Activated T-cell treated with anti-CD3 and anti-CD28 coated beads, Interleukin-2, amount 50 U/mL, for 24 hours (primary cell): ENCODE data around the gene NOD1.
"Not testable (repeated sequence)": the region's sequence is repeated elsewhere in the genome, so short reads cannot be mapped to it uniquely, and the experiment has no call there.

Experiments
- DNase-seq: peaks from one replicate; pipeline ENCODE4 v3.0.0-alpha.2; 2020
- H3K27ac Mint-ChIP-seq: 2 replicates; pipeline ENCODE4 v1.8.0; 2020; ENCODE audit warnings: mild to moderate bottlenecking, mixed read lengths
- H3K27me3 Mint-ChIP-seq: 2 replicates; pipeline ENCODE4 v1.8.0; 2020; ENCODE audit warnings: mixed read lengths
- H3K36me3 Mint-ChIP-seq: 2 replicates; pipeline ENCODE4 v1.8.0; 2020; ENCODE audit warnings: low read depth, mixed read lengths
- H3K4me1 Mint-ChIP-seq: 2 replicates; pipeline ENCODE4 v1.8.0; 2020; ENCODE audit warnings: low read depth, mixed read lengths
- H3K4me3 Mint-ChIP-seq: 2 replicates; pipeline ENCODE4 v1.8.0; 2020; ENCODE audit warnings: mild to moderate bottlenecking, moderate library complexity, mixed read lengths
- H3K9me3 Mint-ChIP-seq: 2 replicates; pipeline ENCODE4 v1.8.0; 2020; ENCODE audit warnings: mixed read lengths

Gene NOD1

DNA sequence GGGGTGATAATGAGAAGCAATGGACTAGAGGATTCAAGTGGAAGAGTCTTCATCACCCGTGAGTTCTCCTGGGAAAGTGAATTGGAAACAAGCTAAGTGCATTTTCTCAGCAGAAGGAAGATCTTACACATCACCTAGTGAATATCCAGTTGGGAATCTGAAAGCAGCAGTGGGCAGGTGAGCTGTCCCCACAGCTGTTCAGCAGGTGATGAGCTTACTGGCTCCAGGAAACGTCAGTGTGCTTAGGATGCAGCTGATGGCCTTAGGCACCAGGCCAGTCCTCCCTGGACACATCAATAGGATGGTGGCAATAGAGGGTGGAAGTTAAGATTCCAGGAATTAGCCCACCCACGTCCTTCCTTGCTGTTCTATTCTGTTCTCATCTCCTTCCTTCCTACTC lies 66.7 kb downstream of the NOD1 start:
- no peak overlapping the region for H3K27ac Mint-ChIP-seq
- H3K4me1 Mint-ChIP-seq: no peaks in the 10 kb centered on the region
- peaks cover 4% of the 10 kb centered on the region for H3K9me3 Mint-ChIP-seq
- H3K36me3 Mint-ChIP-seq: no peaks in the 10 kb centered on the region
- DNase-seq: no peak
- H3K4me3 Mint-ChIP-seq: no peak overlapping the region
- no peaks in the 10 kb centered on the region for H3K27me3 Mint-ChIP-seq

GRCh38 chr7:30411173-30411572 lies 67.4 kb downstream of the NOD1 start:
- Mint-ChIP-seq H3K9me3 (peaks cover 4% of the 10 kb centered on the region), H3K27me3 (no peaks in the 10 kb centered on the region), H3K27ac (no peak overlapping the region), H3K4me1 (no peaks in the 10 kb centered on the region), H3K36me3 (no peaks in the 10 kb centered on the region), H3K4me3 (no peak overlapping the region)
- no peak for DNase-seq

DNA sequence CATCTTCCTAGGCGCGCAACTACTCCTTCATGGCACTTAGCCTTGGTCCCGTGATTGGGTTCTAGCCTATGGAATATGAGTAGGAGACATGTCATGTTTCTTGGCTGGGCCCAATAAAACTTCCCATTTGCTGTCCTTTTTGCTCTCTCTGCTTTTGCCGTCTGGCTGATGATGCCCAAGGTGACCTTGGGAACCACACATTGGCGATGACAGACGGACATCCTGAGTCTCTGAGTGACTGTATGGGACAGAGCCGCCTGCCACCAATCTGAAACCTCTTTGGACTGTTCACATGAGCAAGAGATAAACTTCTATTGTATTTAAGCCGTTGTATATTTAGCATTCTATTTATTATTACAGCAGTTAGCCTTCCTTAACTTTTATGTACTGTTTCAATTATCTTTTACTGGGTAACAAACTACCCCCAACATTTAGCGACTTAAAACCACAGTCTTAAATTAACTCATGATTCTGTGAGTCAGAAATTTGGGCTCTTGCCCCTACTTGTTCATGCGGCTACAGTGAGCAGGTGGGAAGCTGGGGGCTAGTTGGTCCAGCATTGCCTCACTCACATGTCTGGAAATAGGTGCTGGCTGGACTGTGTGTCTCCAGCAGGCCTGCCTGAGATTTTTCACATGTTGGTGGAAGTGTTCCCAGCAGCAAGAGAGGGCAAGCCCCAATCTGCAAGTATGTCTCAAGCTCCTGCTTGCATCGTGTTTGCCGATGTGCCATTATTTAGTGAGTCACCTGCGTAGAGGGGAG lies 71.7 kb downstream of the NOD1 start:
- Mint-ChIP-seq H3K27me3 (no peaks in the 10 kb centered on the region), H3K4me1 (no peaks in the 10 kb centered on the region), H3K36me3 (peaks cover 5% of the 10 kb centered on the region), H3K27ac (no peak overlapping the region), H3K9me3 (no peaks in the 10 kb centered on the region), H3K4me3 (no peak overlapping the region)
- DNase-seq: no peak

DNA sequence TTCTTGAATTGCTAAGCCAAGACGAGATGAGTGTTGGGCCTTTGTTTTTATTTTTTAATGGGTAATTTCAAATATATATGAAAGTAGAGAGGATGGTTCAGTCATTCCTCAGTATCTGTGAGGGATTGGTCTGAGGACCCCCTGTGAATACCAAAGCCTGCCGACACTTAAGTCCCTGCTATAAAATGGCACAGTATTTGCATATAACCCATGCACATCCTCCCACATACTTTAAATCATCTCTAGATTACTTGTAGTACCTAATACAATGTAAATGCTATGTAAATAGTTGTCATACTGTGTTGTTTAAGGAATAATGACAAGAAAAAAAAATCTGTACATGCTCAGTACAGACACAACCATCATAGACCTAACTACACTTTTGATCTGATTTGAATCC lies 73.4 kb downstream of the NOD1 start:
- no peak overlapping the region for H3K4me3 Mint-ChIP-seq
- H3K36me3 Mint-ChIP-seq: peaks cover 5% of the 10 kb centered on the region
- no peaks in the 10 kb centered on the region for H3K27me3 Mint-ChIP-seq
- no peaks in the 10 kb centered on the region for H3K9me3 Mint-ChIP-seq
- no peak overlapping the region for H3K27ac Mint-ChIP-seq
- no peaks in the 10 kb centered on the region for H3K4me1 Mint-ChIP-seq
- no peak for DNase-seq

DNA sequence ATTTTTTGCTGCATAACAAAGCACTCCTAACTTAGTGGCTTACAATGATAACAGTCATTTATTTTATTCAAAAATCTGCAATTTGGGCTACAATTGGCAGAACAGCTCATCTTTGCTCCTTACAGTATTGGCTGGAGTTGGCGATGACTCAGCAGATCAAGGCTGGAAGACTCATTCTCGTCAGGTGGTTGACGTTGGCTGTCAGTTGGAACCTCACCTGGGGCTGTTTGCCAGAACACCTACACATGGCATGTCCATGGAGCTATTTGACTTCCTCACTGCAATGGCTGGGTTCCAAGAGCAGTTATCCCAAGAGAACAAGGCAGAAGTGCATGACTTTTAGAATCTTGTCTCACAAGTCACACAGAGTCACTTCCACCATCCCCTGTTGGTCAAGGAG lies 75.1 kb downstream of the NOD1 start:
- DNase-seq: no peak
- Mint-ChIP-seq H3K4me3 (no peak overlapping the region), H3K9me3 (no peaks in the 10 kb centered on the region), H3K27ac (no peak overlapping the region), H3K4me1 (no peaks in the 10 kb centered on the region), H3K27me3 (no peaks in the 10 kb centered on the region), H3K36me3 (peaks cover 5% of the 10 kb centered on the region)

GRCh38 chr7:30396389-30396788 lies 82.2 kb downstream of the NOD1 start:
- Mint-ChIP-seq H3K4me3 (no peak overlapping the region), H3K9me3 (no peaks in the 10 kb centered on the region), H3K27me3 (no peaks in the 10 kb centered on the region), H3K27ac (no peak overlapping the region), H3K4me1 (no peaks in the 10 kb centered on the region), H3K36me3 (no peaks in the 10 kb centered on the region)
- DNase-seq: no peak

DNA sequence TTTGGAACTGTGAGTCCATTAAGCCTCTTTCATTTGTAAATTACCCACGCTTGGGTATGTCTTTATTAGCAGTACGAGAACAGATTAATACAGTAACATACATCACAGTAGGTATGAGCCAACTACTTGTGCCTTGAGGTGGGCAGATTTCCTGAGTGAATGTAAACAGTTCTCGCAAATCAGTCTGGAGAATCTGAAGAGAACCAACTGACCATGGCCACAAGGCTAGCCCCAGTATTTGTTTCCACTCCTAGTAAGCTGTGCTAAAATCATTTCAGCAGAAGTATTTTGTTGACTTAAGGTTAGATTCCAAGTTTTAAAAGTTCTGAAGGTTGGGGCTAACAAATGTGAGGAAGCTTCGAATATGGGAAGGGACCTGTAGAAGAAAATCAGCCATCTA lies 82.9 kb downstream of the NOD1 start:
- no peak overlapping the region for H3K27ac Mint-ChIP-seq
- H3K4me1 Mint-ChIP-seq: peaks cover 1% of the 10 kb centered on the region
- no peaks in the 10 kb centered on the region for H3K9me3 Mint-ChIP-seq
- no peak for DNase-seq
- no peaks in the 10 kb centered on the region for H3K36me3 Mint-ChIP-seq
- no peak overlapping the region for H3K4me3 Mint-ChIP-seq
- H3K27me3 Mint-ChIP-seq: no peaks in the 10 kb centered on the region

- H3K36me3 Mint-ChIP-seq: no peaks in the 10 kb centered on the region
- H3K4me1 Mint-ChIP-seq: peaks cover 1% of the 10 kb centered on the region
- no peaks in the 10 kb centered on the region for H3K9me3 Mint-ChIP-seq
- no peak overlapping the region for H3K4me3 Mint-ChIP-seq
- H3K27me3 Mint-ChIP-seq: no peaks in the 10 kb centered on the region
- DNase-seq: no peak
- H3K27ac Mint-ChIP-seq: no peak overlapping the region
Measured at GRCh38 chr7:30391806-30392205, 86.8 kb downstream of the NOD1 start.

- peaks cover 1% of the 10 kb centered on the region for H3K4me1 Mint-ChIP-seq
- no peaks in the 10 kb centered on the region for H3K27me3 Mint-ChIP-seq
- no peak overlapping the region for H3K4me3 Mint-ChIP-seq
- no peaks in the 10 kb centered on the region for H3K9me3 Mint-ChIP-seq
- no peak overlapping the region for H3K27ac Mint-ChIP-seq
- DNase-seq: no peak
- no peaks in the 10 kb centered on the region for H3K36me3 Mint-ChIP-seq
Measured at GRCh38 chr7:30390736-30391636, 87.6 kb downstream of the NOD1 start.

DNA sequence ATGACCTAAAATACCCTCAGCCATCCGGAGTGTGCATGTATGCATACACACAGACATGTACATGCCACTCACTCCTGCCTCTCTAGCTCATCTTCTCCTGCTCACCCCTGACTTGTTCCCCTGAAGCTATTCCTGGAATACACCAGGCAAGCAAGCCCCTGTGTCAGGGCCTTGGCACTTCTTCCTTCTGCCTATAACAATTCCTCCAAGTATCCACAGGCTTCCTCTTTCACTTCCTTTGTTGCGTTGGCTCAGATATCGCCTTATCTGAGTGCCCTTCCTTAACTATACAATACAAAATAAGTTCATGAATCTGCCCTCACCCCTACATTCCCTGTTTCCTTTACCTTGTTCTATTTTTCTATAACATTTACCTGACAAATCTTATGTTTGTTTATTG lies 88.8 kb downstream of the NOD1 start:
- Mint-ChIP-seq H3K27ac (no peak overlapping the region), H3K36me3 (no peaks in the 10 kb centered on the region), H3K4me1 (peaks cover 1% of the 10 kb centered on the region), H3K27me3 (no peaks in the 10 kb centered on the region), H3K9me3 (no peaks in the 10 kb centered on the region), H3K4me3 (no peak overlapping the region)
- DNase-seq: no peak

DNA sequence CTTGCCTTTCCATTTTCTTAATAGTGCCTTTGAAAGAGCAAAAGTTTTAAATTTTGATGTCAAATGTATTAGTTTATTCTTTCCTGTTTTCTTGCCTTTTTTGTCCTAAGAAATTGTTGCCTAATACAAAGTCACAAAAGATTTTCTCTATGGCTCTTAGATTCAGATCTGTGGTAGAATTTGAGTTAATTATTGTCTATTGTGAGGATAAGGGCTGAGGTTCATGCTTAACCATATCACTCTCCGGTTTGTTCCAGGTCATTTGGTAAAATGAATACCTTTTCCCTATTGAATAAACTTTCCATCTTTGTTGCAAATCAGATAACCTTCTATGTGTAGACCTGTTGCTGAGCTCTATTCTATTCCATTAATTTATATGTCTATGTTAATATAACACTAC lies 96.0 kb downstream of the NOD1 start:
- no peaks in the 10 kb centered on the region for H3K36me3 Mint-ChIP-seq
- no peak for DNase-seq
- H3K9me3 Mint-ChIP-seq: no peaks in the 10 kb centered on the region
- H3K4me1 Mint-ChIP-seq: no peaks in the 10 kb centered on the region
- no peak overlapping the region for H3K27ac Mint-ChIP-seq
- no peaks in the 10 kb centered on the region for H3K27me3 Mint-ChIP-seq
- no peak overlapping the region for H3K4me3 Mint-ChIP-seq

DNA sequence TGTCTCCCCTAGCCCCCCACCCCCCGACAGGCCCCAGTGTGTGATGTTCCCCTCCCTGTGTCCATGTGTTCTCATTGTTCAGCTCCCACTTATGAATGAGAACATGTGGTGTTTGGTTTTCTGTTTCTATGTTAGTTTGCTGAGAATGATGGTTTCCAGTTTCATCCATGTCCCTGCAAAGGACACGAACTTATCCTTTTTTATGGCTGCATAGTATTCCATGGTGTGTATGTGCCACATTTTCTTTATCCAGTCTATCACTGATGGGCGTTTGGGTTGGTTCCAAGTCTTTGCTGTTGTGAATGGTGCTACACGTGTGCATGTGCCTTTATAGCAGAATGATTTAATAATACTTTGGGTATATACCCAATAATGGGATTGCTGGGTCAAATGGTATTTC lies 97.8 kb downstream of the NOD1 start:
- H3K9me3 Mint-ChIP-seq, H3K36me3 Mint-ChIP-seq, H3K4me1 Mint-ChIP-seq, DNase-seq, H3K27ac Mint-ChIP-seq, H3K27me3 Mint-ChIP-seq, H3K4me3 Mint-ChIP-seq: not testable (repeated sequence)

- Mint-ChIP-seq H3K27me3 (no peaks in the 10 kb centered on the region), H3K27ac (no peak overlapping the region), H3K9me3 (no peaks in the 10 kb centered on the region), H3K36me3 (no peaks in the 10 kb centered on the region), H3K4me3 (no peak overlapping the region), H3K4me1 (no peaks in the 10 kb centered on the region)
- DNase-seq: no peak
Measured at GRCh38 chr7:30380294-30380693, 98.3 kb downstream of the NOD1 start.

DNA sequence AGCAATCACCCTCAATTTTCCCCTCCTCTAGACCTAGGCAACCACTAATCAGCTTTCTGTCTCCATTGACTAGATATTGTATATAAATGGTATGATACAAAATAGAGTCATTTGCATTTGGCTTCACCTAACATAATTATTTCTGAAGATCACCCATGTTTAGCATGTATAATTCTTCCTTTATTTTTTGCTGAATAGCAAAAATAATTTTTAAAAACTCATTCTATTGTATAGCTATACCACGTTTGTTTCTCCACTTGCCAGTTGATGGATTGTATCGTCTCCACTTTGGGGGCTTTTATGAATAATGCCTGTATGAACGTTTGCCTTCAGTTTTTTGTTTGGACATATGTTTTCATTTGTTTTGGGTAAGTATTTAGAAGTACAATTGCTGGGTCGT lies 98.8 kb downstream of the NOD1 start:
- no peak for DNase-seq
- no peak overlapping the region for H3K27ac Mint-ChIP-seq
- H3K36me3 Mint-ChIP-seq: no peaks in the 10 kb centered on the region
- H3K4me3 Mint-ChIP-seq: no peak overlapping the region
- no peaks in the 10 kb centered on the region for H3K9me3 Mint-ChIP-seq
- H3K27me3 Mint-ChIP-seq: no peaks in the 10 kb centered on the region
- no peaks in the 10 kb centered on the region for H3K4me1 Mint-ChIP-seq

DNA sequence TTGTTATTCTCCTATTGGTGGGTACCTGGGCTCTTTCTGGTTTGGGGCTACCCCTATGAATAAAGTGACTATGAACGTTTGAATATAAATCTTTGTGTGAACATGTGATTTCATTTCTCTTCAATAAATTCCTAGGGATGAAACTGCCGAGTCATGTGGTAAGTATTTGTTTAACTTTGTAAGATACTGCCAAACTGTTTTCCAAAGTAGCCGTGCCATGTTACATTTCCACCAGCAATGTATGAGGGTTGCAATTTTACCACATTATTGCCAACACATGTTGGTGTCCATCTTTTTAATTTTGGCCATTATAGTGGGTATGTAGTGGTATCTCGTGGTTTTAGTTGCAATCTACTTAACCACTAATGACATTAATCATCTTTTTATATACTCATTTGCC lies 99.5 kb downstream of the NOD1 start:
- Mint-ChIP-seq H3K4me3 (no peak overlapping the region), H3K27me3 (no peaks in the 10 kb centered on the region), H3K4me1 (no peaks in the 10 kb centered on the region), H3K36me3 (no peaks in the 10 kb centered on the region), H3K9me3 (no peaks in the 10 kb centered on the region), H3K27ac (no peak overlapping the region)
- DNase-seq: no peak
